GM21723 (cell line): ENCODE data around the gene MAP6D1.

Experiments used
- ATAC-seq: cut with Tn5 transposase; IDR thresholded peaks from one replicate; pipeline ENCODE4 v1.9.1; 2021; ENCODE audit warnings: mild to moderate bottlenecking, moderate library complexity; ENCODE audit not compliant: unreplicated experiment

The MAP6D1 gene

DNA sequence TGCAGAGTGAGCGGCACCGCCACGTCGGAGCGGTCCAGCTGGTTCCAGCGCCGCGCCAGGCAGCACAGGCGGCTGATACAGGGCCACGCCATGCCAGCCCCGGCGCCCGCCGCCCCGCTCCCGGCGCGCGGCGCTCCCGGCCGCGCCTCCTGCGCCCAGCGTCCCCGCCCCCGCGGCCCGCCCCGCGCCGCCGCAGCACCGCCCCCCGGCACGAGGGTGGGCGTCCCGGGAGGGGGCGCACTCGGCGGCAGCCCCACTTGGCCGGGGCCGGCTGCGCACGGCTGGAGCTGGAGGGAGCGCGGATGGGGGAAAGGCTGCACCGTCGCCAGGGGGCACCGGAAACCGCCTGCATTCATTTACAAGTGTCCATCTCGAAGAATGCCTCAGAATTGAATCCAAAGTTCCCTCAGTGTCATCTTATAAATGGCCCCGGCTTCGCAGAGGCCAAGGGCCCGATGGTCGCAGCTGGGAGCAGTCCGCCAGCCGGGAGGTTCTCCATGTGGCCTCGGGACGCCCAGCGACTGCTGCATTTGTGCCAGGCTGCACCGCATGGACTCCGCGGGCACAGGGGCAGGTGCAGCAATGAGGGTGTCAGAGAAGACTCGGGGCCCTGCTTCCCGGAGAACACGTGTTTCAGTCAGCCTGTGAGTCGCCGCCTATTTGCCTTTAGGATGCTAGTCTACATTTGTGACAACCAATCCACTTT is at the start of gene MAP6D1:
MAP6D1 (minus strand) TSS at position 122 of the 706 bp plus-strand sequence; CDS start at position 92, 30 bp downstream.
- ATAC-seq, result peak; percentile 70

DNA sequence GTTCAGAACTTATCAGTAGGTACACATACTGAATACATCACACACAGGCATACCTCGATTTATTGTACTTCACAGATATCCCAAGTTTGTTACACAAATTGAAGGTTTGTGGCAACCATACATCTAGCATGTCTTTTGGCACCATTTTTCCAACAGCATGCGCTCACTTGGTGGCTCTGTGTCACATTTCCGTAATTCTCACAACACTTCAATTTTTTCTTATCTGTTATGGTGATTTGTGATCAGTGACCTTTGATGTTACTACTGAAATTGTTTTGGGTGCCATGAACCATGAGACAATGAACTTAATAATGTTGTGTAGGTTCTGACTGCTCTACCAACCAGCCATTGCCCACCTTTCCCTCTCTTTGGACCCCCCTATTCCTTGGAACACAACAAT is 48.5 kb upstream of the MAP6D1 start:
- ATAC-seq, result no peak

GRCh38 chr3:183871541-183871940 is 46.2 kb upstream of the MAP6D1 start:
- ATAC-seq, result no peak

DNA sequence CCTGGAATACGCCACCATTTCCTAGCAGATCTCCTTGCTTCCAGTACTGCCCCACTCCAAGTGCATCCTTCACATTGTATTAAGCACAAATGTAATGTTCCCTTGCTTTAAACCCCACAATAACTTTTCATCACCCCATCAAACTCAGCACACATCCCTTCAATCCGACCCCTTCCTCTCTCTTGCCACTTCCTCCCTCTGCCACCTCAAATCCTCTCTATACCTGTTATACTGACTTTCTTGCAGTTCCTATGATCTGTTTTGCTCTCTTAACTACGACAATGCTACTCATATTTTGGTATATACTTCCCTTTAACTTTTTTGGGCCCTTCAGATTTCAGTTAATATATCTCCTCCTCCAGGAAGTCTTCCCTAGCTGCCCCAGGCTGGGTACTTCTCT is 45.2 kb upstream of the MAP6D1 start:
- ATAC-seq, result no peak

- no peak for ATAC-seq
Observed at GRCh38 chr3:183868796-183869195, 43.4 kb upstream of the MAP6D1 start.

DNA sequence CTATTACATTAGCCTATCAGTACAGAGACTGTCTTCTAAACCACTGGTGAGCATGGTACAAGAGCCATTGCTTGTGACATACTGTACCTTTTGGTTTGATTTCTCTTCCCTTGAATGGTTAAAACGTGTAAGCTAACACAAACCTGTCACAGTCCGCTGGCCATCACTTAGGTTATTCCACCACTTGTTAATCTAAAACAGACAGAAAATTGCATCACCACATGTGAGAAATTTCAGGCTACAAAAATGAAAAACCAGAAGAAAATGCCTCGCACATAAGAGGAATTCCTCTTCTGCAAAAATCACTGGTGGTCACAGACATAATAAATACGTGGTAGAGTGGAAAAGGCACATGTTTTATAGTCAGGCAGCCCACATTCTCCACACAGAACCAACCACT is 37.2 kb upstream of the MAP6D1 start:
- ATAC-seq, result no peak

DNA sequence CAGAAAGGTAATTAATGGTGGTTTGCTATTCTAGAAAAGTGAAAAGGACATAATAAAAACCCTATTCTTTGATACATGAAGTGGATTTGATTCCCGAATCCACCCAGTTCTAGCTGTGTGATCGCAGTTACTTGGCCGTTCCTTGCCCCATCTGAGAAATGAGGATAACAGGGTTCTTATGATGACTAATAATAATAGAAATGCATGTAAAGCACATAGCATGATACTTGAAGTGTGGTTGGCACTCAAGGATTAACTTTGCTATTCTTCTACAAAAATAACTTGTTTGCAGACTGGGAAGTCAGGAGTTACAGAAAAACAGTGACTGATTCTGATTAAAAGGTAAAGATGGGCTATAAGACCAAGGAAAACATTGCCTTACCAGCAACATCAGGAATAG is 32.5 kb upstream of the MAP6D1 start:
- ATAC-seq, result no peak

DNA sequence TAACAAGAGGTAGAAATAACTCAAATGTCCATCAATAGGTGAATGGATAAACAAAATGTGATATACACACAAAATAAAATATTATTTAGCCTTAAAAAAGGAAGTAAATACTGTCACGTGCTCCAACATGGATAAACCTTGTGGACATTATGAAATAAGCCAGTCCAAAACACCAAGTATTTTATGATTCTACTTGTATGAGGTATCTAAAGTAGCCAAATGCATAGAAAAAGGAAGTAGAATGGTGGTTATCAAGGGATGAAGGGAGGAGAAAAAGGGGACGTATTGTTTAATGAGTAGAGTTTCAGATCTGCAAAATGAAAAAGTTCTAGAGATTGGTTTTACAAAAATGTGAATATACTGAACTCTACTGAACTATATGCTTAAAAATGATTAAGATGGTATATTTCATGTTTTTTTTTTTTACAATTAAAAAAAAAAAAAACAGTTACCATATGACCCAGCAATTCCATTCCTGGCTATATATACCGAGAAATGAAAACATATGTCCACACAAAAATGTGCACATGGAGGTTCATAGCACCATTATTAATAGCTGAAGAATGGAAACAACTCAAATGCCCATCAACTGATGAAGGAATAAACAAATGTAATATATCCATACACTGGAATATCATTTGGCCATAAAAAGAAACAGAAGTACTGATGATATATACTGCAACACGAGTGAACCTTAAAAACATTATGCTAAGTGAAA is 29.1 kb upstream of the MAP6D1 start:
- ATAC-seq, result no peak

DNA sequence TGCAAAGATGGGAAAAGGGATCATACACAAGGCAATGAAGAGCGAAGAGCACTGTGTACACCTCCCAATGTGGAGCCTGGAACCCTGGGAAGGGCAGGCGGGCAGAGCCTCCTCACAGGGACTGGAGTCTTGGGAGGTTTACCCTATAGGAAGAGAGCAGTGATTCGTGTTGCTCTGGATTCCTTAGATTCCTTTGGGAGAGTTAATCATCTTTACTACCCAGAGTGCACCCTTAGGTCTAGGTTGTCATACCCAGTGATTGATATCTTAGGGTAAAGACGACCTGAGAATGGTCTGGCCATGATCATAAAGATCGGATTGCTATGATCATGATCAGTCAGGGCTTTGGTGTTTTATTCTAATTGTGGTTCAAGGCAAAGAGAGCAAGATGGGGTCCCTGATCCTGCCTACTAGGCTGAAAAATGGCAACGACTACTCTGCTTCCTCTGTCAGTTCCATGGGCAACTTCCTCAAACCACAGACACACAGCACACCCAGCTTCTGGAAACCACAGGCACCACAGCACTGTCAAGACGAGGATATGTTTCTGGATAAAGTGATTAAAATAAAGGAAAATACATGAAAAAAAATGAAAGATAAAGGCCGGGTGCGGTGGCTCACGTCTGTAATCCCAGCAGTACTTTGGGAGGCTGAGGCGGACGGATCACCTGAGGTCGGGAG is 20.4 kb upstream of the MAP6D1 start:
- no peak for ATAC-seq

- ATAC-seq, result no peak
Observed at GRCh38 chr3:183845090-183845489, 19.7 kb upstream of the MAP6D1 start.

DNA sequence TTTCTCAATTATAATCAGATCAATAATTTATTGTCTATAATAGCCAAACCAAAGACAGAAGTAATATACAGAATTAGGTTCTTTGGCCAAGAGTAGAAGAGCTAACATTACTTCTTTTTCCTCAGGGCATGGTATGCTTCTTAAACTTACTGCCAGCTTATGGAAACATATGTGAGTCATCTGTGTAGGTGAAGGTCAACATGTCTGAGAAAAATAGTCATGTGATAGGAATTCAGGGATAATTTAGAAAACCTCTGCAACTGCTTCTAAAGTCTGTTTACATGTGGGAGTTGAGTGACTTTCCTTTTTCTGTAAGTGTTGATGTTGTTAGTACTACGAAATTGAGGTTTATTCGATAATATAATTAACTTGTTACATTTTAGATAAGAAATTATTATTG is 19.2 kb upstream of the MAP6D1 start:
- ATAC-seq, result no peak

- ATAC-seq, result no peak
Observed at GRCh38 chr3:183839751-183840150, 14.4 kb upstream of the MAP6D1 start.

DNA sequence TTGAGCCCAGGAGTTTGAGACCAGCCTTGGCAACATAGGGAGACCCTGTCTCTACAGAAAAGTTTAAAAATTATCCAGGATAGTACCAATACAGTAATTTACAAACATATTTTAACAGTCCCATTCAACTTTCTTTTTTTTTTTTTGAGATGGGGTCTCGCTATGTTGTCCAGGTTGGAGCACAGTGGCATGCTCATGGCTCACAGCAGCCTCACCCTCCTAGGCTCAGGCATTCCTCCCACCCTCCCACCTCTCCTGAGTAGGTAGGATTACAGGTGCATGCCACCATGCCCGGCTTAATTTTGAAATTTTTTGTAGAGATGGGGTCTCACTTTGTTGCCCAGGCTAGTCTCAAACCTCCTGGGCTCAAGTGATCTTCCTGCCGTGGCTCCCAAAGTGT is 12.5 kb upstream of the MAP6D1 start:
- ATAC-seq, result no peak

GRCh38 chr3:183837390-183837789 is 12.0 kb upstream of the MAP6D1 start:
- no peak for ATAC-seq

DNA sequence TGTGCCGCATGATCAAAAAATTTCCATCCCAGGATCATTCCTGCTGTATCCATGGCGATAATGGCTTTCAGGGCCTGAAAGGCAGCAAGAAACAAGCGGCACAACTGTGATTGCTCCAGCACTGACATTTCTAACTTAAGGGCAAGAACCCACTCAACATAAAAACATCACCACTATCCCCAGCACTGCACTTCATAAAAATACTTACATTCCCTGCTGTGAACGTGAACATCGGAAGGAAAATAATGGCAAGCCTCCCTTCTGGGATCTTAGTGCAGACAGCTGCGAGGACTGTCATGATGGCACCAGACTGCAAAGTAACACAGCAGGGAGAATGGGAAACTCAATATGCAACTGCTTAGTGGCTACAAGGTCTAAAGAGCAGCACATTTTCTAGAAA is 8.1 kb upstream of the MAP6D1 start:
- ATAC-seq, result no peak

GRCh38 chr3:183830187-183830586 is 4.8 kb upstream of the MAP6D1 start:
- ATAC-seq, result no peak

DNA sequence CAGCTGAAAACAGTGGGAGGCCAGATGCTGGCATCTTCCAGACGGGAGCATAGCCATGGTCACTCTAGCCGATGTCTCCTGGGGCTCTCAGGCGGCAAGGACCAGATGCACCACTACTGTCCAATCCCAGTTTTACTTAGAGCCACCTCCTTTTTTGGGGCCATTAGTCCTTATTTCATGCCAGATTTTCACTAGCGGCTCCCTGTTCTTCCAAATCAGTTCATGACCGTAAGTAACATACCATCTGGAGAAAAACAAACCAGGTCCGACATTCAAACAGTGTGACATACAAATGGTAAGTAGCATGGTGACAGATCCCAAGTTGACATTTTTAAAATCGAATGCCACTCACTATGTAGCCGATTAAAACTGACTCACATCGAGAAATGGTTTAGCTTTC is 4.1 kb upstream of the MAP6D1 start:
- no peak for ATAC-seq

DNA sequence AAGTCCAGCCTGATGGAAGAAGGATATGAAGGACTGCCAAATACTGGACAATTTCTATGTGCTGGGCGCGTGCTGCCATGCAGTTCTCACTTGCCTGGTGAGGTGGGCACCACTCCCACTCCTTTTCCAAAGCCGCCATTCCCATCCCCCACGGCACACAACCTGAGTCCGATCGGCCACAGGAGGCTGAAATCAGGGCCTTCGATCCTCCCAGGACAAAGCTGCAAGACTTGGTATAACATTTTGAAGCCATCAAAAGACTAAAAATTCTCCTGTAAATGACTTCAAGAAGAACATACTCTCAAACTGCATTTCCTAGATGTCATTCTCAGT is 3.1 kb upstream of the MAP6D1 start:
- ATAC-seq, result no peak

DNA sequence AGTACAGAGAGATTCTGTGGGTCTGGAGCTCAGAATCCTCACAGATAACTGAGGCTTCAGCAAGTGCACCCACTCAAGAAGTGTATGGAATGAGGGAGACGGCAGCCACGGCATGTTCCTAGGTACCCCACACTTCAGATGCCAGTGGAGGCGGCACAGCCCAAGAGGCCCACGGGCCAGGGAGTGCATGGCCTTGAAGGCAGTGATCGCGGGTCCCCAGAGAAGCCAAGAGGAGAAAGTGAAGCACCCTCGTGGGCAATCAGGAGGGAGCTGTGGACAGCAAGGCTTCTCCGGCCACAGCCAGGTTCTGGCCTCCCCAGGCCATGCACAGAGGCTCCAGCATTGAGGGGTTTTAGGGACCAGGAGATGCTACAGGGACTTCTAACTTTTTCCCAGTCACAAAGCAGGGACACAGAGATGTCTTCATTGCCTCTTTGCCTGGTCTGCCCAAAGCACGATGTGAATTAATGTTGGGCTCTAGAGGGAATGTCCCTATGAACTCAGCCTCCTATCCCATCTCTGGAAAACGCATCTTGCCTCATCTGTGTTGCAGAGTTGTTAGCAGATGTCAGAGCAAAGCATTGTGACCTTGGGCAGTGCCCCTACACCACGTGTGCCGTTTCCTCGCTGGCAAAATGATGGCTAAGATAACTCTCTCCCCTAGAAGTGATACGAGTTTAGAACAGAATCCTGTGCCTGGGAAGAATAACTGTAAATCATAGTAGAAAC is 2.6 kb upstream of the MAP6D1 start:
- no peak for ATAC-seq

DNA sequence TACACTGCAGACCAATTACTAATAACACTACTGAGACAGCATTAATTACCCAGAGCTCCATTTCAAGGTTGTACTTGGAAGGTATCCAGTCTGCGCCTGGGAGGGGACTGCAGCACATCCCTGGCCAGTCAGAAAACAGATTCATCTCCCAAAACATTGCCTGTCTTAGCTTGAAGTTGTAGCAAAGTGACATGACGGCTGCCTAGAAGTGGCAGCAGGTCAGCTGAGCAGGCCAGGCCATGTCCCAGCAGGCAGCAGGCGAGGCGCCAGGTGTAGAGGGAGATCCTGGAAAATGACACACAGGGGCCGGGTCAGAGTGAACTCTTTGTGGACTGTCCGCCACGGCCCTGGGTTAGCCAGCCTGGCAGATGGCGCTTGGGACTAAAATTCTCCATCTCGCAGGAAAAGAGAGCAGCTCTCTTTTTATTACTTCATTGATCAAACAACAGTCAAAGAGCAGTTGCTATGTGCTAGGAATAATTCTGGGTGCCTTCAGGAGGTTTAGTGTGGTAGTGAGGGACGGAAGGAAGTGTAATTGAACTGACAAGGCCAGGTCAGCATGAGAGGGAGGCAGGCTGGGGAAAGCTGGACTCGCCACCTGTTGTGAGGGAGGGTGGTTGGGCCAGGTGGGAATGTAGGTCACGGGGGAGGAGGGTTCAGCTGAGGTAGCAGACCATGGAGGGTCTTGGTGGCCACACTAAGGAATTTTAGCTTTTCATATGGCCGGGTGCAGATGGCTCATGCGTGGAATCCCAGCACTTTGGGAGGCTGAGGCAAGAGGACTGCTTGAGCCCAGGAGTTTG is 1.3 kb upstream of the MAP6D1 start:
- no peak for ATAC-seq
